ENCODE data around the gene C19orf33.

Gene C19orf33

DNA sequence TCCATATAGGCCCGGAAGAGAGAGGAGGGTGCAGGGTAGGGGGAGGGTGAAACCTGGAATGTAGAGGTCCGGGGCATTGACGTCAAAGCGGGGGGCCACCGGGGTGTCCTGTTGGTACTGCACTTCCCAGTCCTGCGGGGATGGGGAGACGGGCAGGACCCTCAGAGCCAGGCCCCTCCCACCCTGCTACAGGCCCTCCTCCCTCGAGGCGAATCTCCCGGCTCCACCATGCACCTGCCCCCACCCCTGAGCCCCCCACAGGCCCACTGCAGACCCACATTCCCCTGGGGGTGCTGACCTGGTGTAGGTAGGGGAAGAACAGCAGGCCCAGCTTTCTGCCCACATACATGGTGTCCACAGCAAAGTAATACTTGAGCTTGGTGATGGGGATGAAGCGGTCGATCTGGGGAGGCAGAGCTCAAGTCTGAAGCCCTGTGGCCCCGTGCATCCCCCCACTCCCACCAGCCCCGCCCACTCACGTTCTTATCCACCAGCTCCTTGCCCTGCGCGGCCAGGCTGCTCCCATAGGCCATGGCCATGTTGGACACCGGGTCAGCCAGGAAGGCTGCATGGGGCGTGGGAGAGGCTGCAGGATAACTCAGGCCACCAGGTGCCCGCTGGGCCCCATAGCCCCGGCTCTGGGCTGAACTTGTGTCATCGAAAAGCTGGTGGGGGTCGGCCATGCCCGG, 5.0 kb downstream of the C19orf33 start:
- no peak for DNase-seq (ENCODE audit: low spot score)

- no peak for DNase-seq (ENCODE audit: low spot score)
Observed at GRCh38 chr19:38309615-38310278, 5.7 kb downstream of the C19orf33 start.

DNA sequence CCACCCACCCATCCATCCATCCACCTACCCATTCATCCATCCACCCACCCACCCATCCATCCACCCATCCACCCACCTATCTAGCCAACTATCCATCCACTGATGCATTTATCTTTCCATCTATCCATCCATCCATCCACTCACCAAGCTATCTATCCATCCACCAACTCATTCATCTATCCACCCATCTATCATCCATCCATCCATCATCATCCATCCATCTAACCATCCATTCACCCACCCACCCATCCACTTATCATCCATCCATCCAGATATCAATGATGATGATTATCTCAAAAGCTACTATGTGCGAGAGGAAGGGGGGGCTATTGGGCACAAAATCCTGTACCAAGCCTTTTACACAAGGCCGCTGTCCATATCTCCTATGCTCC, 6.2 kb downstream of the C19orf33 start:
- DNase-seq (ENCODE audit: low spot score): no peak

GRCh38 chr19:38310986-38311385, 6.9 kb downstream of the C19orf33 start:
- no peak for DNase-seq (ENCODE audit: low spot score)

GRCh38 chr19:38315657-38316476, 11.8 kb downstream of the C19orf33 start, which contains the start of gene YIF1B:
TSS of gene YIF1B (minus strand) at chr19:38315947. CDS start at chr19:38315917, 30 bp downstream.
- DNase-seq (ENCODE audit: low spot score): peak; percentile 85

DNA sequence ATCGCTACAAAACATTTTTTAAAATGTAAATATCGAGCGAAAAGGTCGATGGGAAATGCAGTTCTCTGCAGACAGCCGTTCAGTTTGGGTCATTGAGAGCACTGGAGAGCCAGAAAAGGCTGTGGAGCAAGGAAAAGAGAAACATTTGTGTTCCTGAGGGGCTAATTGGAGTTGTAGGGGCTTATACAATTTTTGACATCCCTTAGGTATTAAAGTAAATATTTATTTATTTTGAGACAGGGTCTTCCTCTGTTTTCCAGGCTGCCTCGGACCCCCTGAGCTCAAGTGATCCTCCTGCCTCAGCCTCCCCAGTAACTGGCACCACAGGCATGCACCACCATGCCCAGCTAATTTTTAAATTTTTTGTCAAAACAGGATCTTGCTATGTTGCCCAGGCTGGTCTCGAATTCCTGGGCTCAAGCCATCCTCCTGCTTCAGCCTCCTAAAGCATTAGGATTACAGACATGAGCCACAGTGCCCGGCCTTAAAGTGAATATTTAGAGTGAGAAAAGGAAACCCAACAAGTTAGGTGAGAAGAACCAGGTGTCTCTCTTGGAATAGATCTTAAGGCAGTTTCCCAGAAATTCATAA, 12.5 kb downstream of the C19orf33 start:
- DNase-seq (ENCODE audit: low spot score): no peak

- DNase-seq (ENCODE audit: low spot score): no peak
Observed at GRCh38 chr19:38317104-38317612, 13.1 kb downstream of the C19orf33 start.

DNA sequence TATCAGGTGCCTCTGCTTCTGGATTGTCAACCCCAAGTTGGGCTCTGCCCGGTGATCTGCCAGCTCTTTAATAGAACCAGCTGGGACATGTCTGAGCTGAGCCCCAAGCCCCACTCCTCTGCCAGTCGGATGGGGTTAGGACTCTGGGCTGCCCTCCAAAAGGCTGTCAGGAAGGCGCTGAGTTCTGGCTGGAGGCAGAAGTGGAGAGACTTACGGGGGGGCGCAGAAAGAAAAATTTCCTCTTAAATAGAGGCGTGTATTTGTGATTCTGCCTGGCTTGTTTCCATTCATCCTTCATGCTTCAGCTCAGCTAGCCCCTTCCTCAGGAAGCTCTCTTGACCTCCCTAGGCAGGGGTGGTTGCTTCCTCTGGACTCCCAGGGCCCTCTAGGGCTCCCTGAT, 14.6 kb downstream of the C19orf33 start:
- DNase-seq (ENCODE audit: low spot score): no peak

- no peak for DNase-seq (ENCODE audit: low spot score)
Observed at GRCh38 chr19:38319421-38320258, 15.6 kb downstream of the C19orf33 start, which contains the start of gene KCNK6. TSS of gene KCNK6 (plus strand) at chr19:38319845. CDS start at chr19:38319951, 106 bp downstream.

- no peak for DNase-seq (ENCODE audit: low spot score)
Observed at GRCh38 chr19:38320969-38321339, 16.9 kb downstream of the C19orf33 start.

GRCh38 chr19:38321646-38322196, 17.7 kb downstream of the C19orf33 start:
- DNase-seq (ENCODE audit: low spot score): no peak

GRCh38 chr19:38323291-38323690, 19.2 kb downstream of the C19orf33 start:
- no peak for DNase-seq (ENCODE audit: low spot score)

DNA sequence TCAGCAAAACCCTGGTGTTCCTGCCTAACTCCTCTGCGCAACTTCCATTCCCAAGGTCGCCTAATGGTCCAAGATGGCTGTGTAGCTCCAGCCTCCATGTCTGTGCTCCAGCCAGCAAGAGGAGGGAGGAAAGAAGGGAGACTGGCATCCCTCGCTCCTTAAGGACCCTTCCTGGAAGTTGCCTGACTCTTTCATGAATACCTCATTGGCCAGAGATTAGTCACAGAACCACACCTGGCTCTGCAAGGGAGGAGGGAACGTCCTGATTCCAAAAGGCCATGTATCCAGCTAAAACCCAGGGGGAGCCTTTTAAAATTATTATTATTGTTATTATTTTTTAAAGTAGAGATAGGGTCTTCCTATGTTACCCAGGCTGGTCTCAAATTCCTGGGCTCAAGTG, 20.4 kb downstream of the C19orf33 start:
- DNase-seq (ENCODE audit: low spot score): no peak

GRCh38 chr19:38326591-38326990, 22.5 kb downstream of the C19orf33 start:
- DNase-seq (ENCODE audit: low spot score): no peak

DNA sequence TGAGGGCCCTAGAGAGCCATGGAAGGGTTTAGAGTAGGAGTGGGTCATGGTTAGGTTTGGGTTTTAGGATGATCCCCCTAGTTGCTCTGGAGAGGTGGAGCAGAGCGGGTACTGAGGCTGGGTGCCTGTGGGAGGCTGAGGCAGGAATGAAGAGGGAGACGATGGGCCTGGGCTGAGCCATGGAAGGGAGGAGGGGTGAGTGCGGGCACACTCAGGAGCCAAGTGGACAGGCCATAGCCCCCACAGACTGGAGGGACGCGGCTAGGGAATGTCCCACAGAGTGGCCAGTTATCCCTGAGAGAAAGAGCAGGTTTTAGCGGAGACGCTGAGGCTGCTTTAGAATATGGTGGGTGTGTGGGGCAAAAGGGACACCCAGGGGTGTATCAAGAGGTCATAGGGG, 25.6 kb downstream of the C19orf33 start:
- no peak for DNase-seq (ENCODE audit: low spot score)

GRCh38 chr19:38331728-38332127, 27.7 kb downstream of the C19orf33 start:
- DNase-seq (ENCODE audit: low spot score): no peak

GRCh38 chr19:38333245-38333644, 29.2 kb downstream of the C19orf33 start:
- no peak for DNase-seq (ENCODE audit: low spot score)

GRCh38 chr19:38335949-38336637, 32.0 kb downstream of the C19orf33 start:
- DNase-seq (ENCODE audit: low spot score): peak; percentile 89

- DNase-seq (ENCODE audit: low spot score): peak; percentile 83
Observed at GRCh38 chr19:38336638-38337359, 32.7 kb downstream of the C19orf33 start.

DNA sequence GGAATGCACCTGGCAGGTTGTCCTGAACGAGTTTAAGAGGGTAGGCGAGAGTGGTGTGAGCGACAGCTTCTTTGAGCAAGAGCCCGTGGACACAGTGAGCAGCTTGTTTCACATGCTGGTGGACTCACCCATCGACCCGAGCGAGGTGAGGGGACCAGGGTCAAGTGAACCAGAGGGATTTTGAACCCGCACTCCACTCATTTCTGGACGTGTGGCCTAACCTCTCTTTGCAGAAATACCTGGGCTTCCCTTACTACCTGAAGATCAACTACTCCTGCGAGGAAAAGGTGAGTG, 33.3 kb downstream of the C19orf33 start:
- DNase-seq (ENCODE audit: low spot score): no peak
